Stimulated activated effector memory CD8-positive, alpha-beta T cell treated with anti-CD3 and anti-CD28 coated beads, Interleukin-12 subunit alpha, Interleukin-12 subunit beta, amount 100 ng/mL, for 72 hours (primary cell): Measurements from ENCODE around the gene UNG.

Experiments
- ATAC-seq: fragments of 150-1000 bp; cut with Tn5 transposase; 2 replicates; pipeline ENCODE4 v1.10.0; 2021
- DNase-seq, 2 donors: peaks; one replicate each; pipeline ENCODE4 v3.0.0; 2021 to 2022; ENCODE audit warnings: low spot score in 2 of 2
- H3K27ac Mint-ChIP-seq: one replicate; pipeline ENCODE4 v1.8.0; 2022; ENCODE audit warnings: mild to moderate bottlenecking, mixed read lengths
- H3K36me3 Mint-ChIP-seq: one replicate; pipeline ENCODE4 v1.8.0; 2022; ENCODE audit warnings: mild to moderate bottlenecking, mixed read lengths
- H3K4me1 Mint-ChIP-seq: one replicate; pipeline ENCODE4 v1.8.0; 2022; ENCODE audit warnings: mixed read lengths
- H3K4me3 Mint-ChIP-seq: one replicate; pipeline ENCODE4 v1.8.0; 2022; ENCODE audit warnings: mild to moderate bottlenecking, mixed read lengths
- H3K9me3 Mint-ChIP-seq: one replicate; pipeline ENCODE4 v1.8.0; 2022; ENCODE audit warnings: mixed read lengths

Gene UNG

GRCh38 chr12:109069307-109070271 is 27.8 kb upstream of the UNG start:
- no peak for ATAC-seq
- Mint-ChIP-seq H3K9me3 (no peaks in the 10 kb centered on the region), H3K36me3 (peaks cover 21% of the 10 kb centered on the region), H3K4me1 (no peaks in the 10 kb centered on the region), H3K4me3 (no peak overlapping the region), H3K27ac (peak overlapping the region; percentile 59)
- no peak for DNase-seq

DNA sequence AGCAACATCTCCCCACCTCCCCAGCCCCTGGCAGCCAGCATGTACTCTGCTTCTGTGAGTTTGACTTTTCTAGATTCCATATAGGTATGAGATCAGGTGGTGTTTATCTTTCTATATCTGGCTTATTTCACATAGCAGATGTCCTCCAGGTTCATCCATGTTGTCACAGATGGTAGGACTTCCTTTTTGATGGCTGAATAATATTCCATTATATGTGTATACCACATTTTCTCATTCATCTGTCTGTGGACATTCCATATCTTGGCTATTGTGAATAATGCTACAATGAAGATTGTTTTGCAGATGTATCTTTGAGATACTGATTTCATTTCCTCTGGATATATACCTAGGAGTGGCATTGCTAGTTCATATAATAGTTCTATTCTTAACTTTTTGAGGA is 22.5 kb upstream of the UNG start:
- Mint-ChIP-seq H3K36me3 (peaks cover 49% of the 10 kb centered on the region), H3K4me1 (no peaks in the 10 kb centered on the region), H3K4me3 (no peak overlapping the region), H3K9me3 (peaks cover 5% of the 10 kb centered on the region), H3K27ac (no peak overlapping the region)
- no peak for DNase-seq
- ATAC-seq = no peak

DNA sequence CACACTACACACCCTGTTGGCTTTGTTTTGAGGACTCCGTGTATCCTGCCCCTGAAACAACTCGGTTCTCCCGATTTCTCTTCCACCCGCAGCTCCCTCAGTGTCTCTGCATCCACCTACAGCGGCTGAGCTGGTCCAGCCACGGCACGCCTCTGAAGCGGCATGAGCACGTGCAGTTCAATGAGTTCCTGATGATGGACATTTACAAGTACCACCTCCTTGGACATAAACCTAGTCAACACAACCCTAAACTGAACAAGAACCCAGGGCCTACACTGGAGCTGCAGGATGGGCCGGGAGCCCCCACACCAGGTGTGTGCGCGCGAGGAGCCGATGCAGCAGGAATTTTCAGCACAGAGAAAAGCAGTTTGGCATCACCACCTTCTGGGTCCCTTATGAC is 14.6 kb upstream of the UNG start:
- Mint-ChIP-seq H3K4me1 (no peaks in the 10 kb centered on the region), H3K4me3 (no peak overlapping the region), H3K27ac (no peak overlapping the region), H3K9me3 (peaks cover 5% of the 10 kb centered on the region), H3K36me3 (peaks cover 46% of the 10 kb centered on the region)
- no peak for DNase-seq
- ATAC-seq = no peak

GRCh38 chr12:109084425-109084824 is 13.0 kb upstream of the UNG start:
- Mint-ChIP-seq H3K4me1 (no peaks in the 10 kb centered on the region), H3K9me3 (no peaks in the 10 kb centered on the region), H3K36me3 (peaks cover 50% of the 10 kb centered on the region), H3K27ac (no peak overlapping the region), H3K4me3 (no peak overlapping the region)
- ATAC-seq (no peak), DNase-seq (no peak)

- Mint-ChIP-seq H3K27ac (no peak overlapping the region), H3K36me3 (peaks cover 51% of the 10 kb centered on the region)
- ATAC-seq = no peak
These were observed 11.8 kb upstream of the UNG start for GRCh38 chr12:109085590-109085989.

DNA sequence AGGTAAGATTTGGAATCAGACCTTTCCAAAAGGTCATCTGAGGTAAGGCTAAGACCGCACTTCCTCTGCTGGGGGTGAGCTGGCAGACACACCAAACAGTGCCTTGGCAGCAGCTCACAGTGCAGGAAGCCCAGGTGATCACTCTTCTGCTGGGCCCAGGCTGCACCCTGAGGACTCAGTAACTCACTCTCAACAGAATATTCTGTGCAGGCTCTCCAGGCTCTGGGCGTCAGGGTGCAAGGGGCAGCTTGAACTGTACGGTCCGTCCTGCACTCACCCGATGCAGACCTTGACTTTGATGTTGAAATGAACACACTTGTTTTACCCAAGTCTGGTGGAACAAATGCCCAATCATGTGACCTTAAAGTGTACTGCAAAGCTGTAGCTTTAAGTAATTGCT is 10.1 kb upstream of the UNG start:
- peaks cover 16% of the 10 kb centered on the region for H3K4me1 Mint-ChIP-seq
- no peaks in the 10 kb centered on the region for H3K9me3 Mint-ChIP-seq
- ATAC-seq (no peak), DNase-seq (no peak)
- peaks cover 48% of the 10 kb centered on the region for H3K36me3 Mint-ChIP-seq
- no peak overlapping the region for H3K4me3 Mint-ChIP-seq
- no peak overlapping the region for H3K27ac Mint-ChIP-seq

More at GRCh38 chr12:109085590-109085989, 11.8 kb upstream of the UNG start:
- no peak for DNase-seq
- Mint-ChIP-seq H3K4me3 (no peak overlapping the region), H3K4me1 (peaks cover 4% of the 10 kb centered on the region), H3K9me3 (no peaks in the 10 kb centered on the region)

DNA sequence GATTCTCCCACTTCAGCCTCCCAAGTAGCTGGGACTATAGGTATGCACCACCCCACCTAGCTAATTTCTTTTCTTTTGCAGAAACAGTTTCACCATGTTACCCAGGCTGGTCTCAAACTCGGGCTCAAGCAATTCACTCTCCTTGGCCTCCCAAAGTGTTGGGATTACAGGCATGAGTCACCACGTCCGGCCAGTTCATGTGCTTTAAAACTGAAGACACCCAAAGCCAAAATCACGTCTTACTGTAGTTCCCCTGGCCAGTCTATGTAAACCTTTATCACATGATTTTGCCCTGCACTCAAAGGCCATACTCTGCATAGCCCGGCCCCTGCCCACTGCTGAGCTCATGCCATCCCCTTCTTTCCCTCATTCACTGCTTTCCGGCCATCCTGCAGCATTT is 8.6 kb upstream of the UNG start:
- Mint-ChIP-seq H3K4me1 (peaks cover 32% of the 10 kb centered on the region), H3K9me3 (no peaks in the 10 kb centered on the region), H3K27ac (no peak overlapping the region), H3K36me3 (peaks cover 47% of the 10 kb centered on the region), H3K4me3 (no peak overlapping the region)
- ATAC-seq (no peak), DNase-seq (no peak)

GRCh38 chr12:109089683-109090082 is 7.7 kb upstream of the UNG start:
- peaks cover 35% of the 10 kb centered on the region for H3K4me1 Mint-ChIP-seq
- H3K36me3 Mint-ChIP-seq = peaks cover 50% of the 10 kb centered on the region
- no peaks in the 10 kb centered on the region for H3K9me3 Mint-ChIP-seq
- ATAC-seq (no peak), DNase-seq (no peak)
- no peak overlapping the region for H3K27ac Mint-ChIP-seq
- H3K4me3 Mint-ChIP-seq = no peak overlapping the region

GRCh38 chr12:109092497-109093021 is 4.8 kb upstream of the UNG start:
- Mint-ChIP-seq H3K9me3 (no peaks in the 10 kb centered on the region), H3K36me3 (peaks cover 34% of the 10 kb centered on the region), H3K4me3 (peak overlapping the region; percentile 72), H3K4me1 (peaks cover 35% of the 10 kb centered on the region), H3K27ac (peak overlapping the region; percentile 84)
- DNase-seq (no peak), ATAC-seq (no peak)

GRCh38 chr12:109093022-109093918 is 4.1 kb upstream of the UNG start, which contains the start of gene ALKBH2:
Gene ALKBH2 (minus strand): TSS chr12:109093472. CDS start chr12:109092786, 686 bp downstream.
- H3K9me3 Mint-ChIP-seq = no peaks in the 10 kb centered on the region
- peaks cover 36% of the 10 kb centered on the region for H3K36me3 Mint-ChIP-seq
- peak within 1 kb of the TSS; percentile 72 for H3K4me3 Mint-ChIP-seq
- ATAC-seq (peak; percentile 85), DNase-seq (peak; percentile 91 to 95)
- peak within 1 kb of the TSS; percentile 84 for H3K27ac Mint-ChIP-seq
- H3K4me1 Mint-ChIP-seq = peaks cover 37% of the 10 kb centered on the region

- Mint-ChIP-seq H3K36me3 (peaks cover 55% of the 10 kb centered on the region), H3K9me3 (no peaks in the 10 kb centered on the region), H3K4me1 (peaks cover 49% of the 10 kb centered on the region), H3K27ac (peak overlapping the region; percentile 94), H3K4me3 (peak overlapping the region; percentile 82)
- DNase-seq = no peak
- ATAC-seq = no peak
These were observed 310 bp upstream of the UNG start for GRCh38 chr12:109097140-109097434.

DNA sequence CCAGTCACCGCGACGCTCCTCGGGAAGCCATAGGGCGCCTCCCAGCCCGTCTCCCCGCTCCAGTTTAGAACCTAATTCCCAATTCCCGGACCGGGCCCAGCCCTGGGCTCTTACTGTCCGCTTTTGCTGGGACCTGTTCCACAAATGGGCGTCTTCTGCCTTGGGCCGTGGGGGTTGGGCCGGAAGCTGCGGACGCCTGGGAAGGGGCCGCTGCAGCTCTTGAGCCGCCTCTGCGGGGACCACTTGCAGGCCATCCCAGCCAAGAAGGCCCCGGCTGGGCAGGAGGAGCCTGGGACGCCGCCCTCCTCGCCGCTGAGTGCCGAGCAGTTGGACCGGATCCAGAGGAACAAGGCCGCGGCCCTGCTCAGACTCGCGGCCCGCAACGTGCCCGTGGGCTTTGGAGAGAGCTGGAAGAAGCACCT is 797 bp downstream of the UNG start:
- H3K27ac Mint-ChIP-seq = peak overlapping the region; percentile 94
- no peaks in the 10 kb centered on the region for H3K9me3 Mint-ChIP-seq
- H3K4me3 Mint-ChIP-seq = peak overlapping the region; percentile 82
- DNase-seq = no peak
- ATAC-seq = peak; percentile 29
- H3K4me1 Mint-ChIP-seq = peaks cover 38% of the 10 kb centered on the region
- H3K36me3 Mint-ChIP-seq = peaks cover 64% of the 10 kb centered on the region

GRCh38 chr12:109098651-109099050 is 1.3 kb downstream of the UNG start:
- Mint-ChIP-seq H3K9me3 (no peaks in the 10 kb centered on the region), H3K4me1 (peaks cover 33% of the 10 kb centered on the region), H3K36me3 (peaks cover 64% of the 10 kb centered on the region), H3K27ac (peak overlapping the region; percentile 94), H3K4me3 (peak overlapping the region; percentile 82)
- no peak for DNase-seq
- no peak for ATAC-seq

GRCh38 chr12:109099431-109100020 is 2.1 kb downstream of the UNG start:
- H3K4me3 Mint-ChIP-seq = peak overlapping the region; percentile 82
- H3K9me3 Mint-ChIP-seq = no peaks in the 10 kb centered on the region

GRCh38 chr12:109100741-109101140 is 3.3 kb downstream of the UNG start:
- Mint-ChIP-seq H3K9me3 (no peaks in the 10 kb centered on the region), H3K27ac (peak overlapping the region; percentile 94), H3K36me3 (peaks cover 80% of the 10 kb centered on the region), H3K4me3 (peak overlapping the region; percentile 82), H3K4me1 (peaks cover 28% of the 10 kb centered on the region)
- DNase-seq (no peak), ATAC-seq (no peak)

More at GRCh38 chr12:109099431-109100020, 2.1 kb downstream of the UNG start:
- Mint-ChIP-seq H3K27ac (peak overlapping the region; percentile 94), H3K4me1 (peaks cover 28% of the 10 kb centered on the region), H3K36me3 (peaks cover 68% of the 10 kb centered on the region)
- no peak for ATAC-seq
- DNase-seq = no peak
